ENCODE measurements around the gene SPEF2. TPM values are rescaled to one million over a fixed set of nuclear protein-coding genes. Genes with fewer than 3 reads are reported as not detected.
"Not testable (repeated sequence)": the region's sequence is repeated elsewhere in the genome, so short reads cannot be mapped to it uniquely, and the experiment has no call there.

Gene SPEF2
- polyA plus RNA-seq, 4 donors, result 24.6 to 62.4 (median 45.8) TPM

GRCh38 chr5:35656721-35657120, 39.1 kb downstream of the SPEF2 start:
- no peak for DNase-seq (ENCODE audit: low read depth in 4 of 4, low spot score in 3 of 4)

GRCh38 chr5:35657877-35658276, 40.2 kb downstream of the SPEF2 start:
- DNase-seq (ENCODE audit: low read depth in 4 of 4, low spot score in 3 of 4), result no peak

GRCh38 chr5:35659556-35659955, 41.9 kb downstream of the SPEF2 start:
- no peak for DNase-seq (ENCODE audit: low read depth in 4 of 4, low spot score in 3 of 4)

- DNase-seq (ENCODE audit: low read depth in 4 of 4, low spot score in 3 of 4), result no peak
Measured at GRCh38 chr5:35660451-35660850, 42.8 kb downstream of the SPEF2 start.

- no peak for DNase-seq (ENCODE audit: low read depth in 4 of 4, low spot score in 3 of 4)
Measured at GRCh38 chr5:35664584-35664983, 46.9 kb downstream of the SPEF2 start.

- no peak for DNase-seq (ENCODE audit: low read depth in 4 of 4, low spot score in 3 of 4)
Measured at GRCh38 chr5:35665096-35665495, 47.4 kb downstream of the SPEF2 start.

- DNase-seq (ENCODE audit: low read depth in 4 of 4, low spot score in 3 of 4), result no peak
Measured at GRCh38 chr5:35668319-35668718, 50.7 kb downstream of the SPEF2 start.

- DNase-seq (ENCODE audit: low read depth in 4 of 4, low spot score in 3 of 4), result no peak
Measured at GRCh38 chr5:35668794-35669193, 51.1 kb downstream of the SPEF2 start.

GRCh38 chr5:35671541-35672295, 54.1 kb downstream of the SPEF2 start:
- DNase-seq (ENCODE audit: low read depth in 4 of 4, low spot score in 3 of 4), result no peak

- not testable (repeated sequence) for DNase-seq (ENCODE audit: low read depth in 4 of 4, low spot score in 3 of 4)
Measured at GRCh38 chr5:35672296-35672655, 54.6 kb downstream of the SPEF2 start.

GRCh38 chr5:35672995-35673394, 55.3 kb downstream of the SPEF2 start:
- no peak for DNase-seq (ENCODE audit: low read depth in 4 of 4, low spot score in 3 of 4)

- DNase-seq (ENCODE audit: low read depth in 4 of 4, low spot score in 3 of 4), result no peak
Measured at GRCh38 chr5:35674049-35674448, 56.4 kb downstream of the SPEF2 start.

- no peak for DNase-seq (ENCODE audit: low read depth in 4 of 4, low spot score in 3 of 4)
Measured at GRCh38 chr5:35675392-35675791, 57.7 kb downstream of the SPEF2 start.

GRCh38 chr5:35677878-35678277, 60.2 kb downstream of the SPEF2 start:
- DNase-seq (ENCODE audit: low read depth in 4 of 4, low spot score in 3 of 4), result no peak

- DNase-seq (ENCODE audit: low read depth in 4 of 4, low spot score in 3 of 4), result no peak
Measured at GRCh38 chr5:35678661-35679060, 61.0 kb downstream of the SPEF2 start.

GRCh38 chr5:35679357-35679756, 61.7 kb downstream of the SPEF2 start:
- no peak for DNase-seq (ENCODE audit: low read depth in 4 of 4, low spot score in 3 of 4)

- no peak for DNase-seq (ENCODE audit: low read depth in 4 of 4, low spot score in 3 of 4)
Measured at GRCh38 chr5:35681911-35682310, 64.2 kb downstream of the SPEF2 start.

GRCh38 chr5:35683466-35683865, 65.8 kb downstream of the SPEF2 start:
- no peak for DNase-seq (ENCODE audit: low read depth in 4 of 4, low spot score in 3 of 4)

- DNase-seq (ENCODE audit: low read depth in 4 of 4, low spot score in 3 of 4), result no peak
Measured at GRCh38 chr5:35685161-35685560, 67.5 kb downstream of the SPEF2 start.

GRCh38 chr5:35687961-35688360, 70.3 kb downstream of the SPEF2 start:
- no peak for DNase-seq (ENCODE audit: low read depth in 4 of 4, low spot score in 3 of 4)

- no peak for DNase-seq (ENCODE audit: low read depth in 4 of 4, low spot score in 3 of 4)
Measured at GRCh38 chr5:35694481-35694880, 76.8 kb downstream of the SPEF2 start.

GRCh38 chr5:35698047-35698808, 80.6 kb downstream of the SPEF2 start:
- no peak for DNase-seq (ENCODE audit: low read depth in 4 of 4, low spot score in 3 of 4)
